Suprapubic skin (tissue), 3 donors: ENCODE data around the gene PPP1R1C.

Experiments
- CTCF ChIP-seq, 2 donors: fragments of 200-600 bp in 1 of 2; fragments of 450-650 bp in 1 of 2; sonication (generic) in 1 of 2; IDR thresholded peaks; one replicate each; pipeline ENCODE4 v1.5.1; 2016 to 2019; ENCODE audit warnings: antibody characterized with exemption in 2 of 2, mild to moderate bottlenecking in 1 of 2, moderate library complexity in 1 of 2
- POLR2A ChIP-seq, 2 donors: fragments of 450-650 bp; IDR thresholded peaks; one replicate each; pipeline ENCODE4 v1.6.1; 2017; ENCODE audit warnings: antibody characterized with exemption in 2 of 2, mild to moderate bottlenecking in 2 of 2, moderate library complexity in 2 of 2

GRCh38 chr2:182148344-182148743 is 162.7 kb downstream of the PPP1R1C start:
- TF ChIP-seq CTCF (IDR thresholded peaks at IDR 0.05) (no peak), POLR2A (IDR thresholded peaks at IDR 0.05) (no peak)
